WTC11 (cell line): ENCODE measurements around the gene ZDHHC9. TPM values are rescaled to one million over a fixed set of nuclear protein-coding genes. Genes with fewer than 3 reads are reported as not detected.

Experiments used
- ATAC-seq: fragments of 200-7000 bp; cut with Tn5 transposase; 2 replicates; pipeline ENCODE4 v1.10.0; 2021; ENCODE audit warnings: mild to moderate bottlenecking, moderate library complexity
- CTCF ChIA-PET: fragments of 300-600 bp; sonication (Branson Sonifier 250); formaldehyde crosslinking; loops from one replicate; lab custom pipeline; 2021; ENCODE audit warnings: antibody characterized with exemption; lab: Charles Lee
- POLR2A ChIA-PET: fragments of 350-600 bp; sonication (Branson Sonifier 250); formaldehyde crosslinking; loops from one replicate; lab custom pipeline; 2021; ENCODE audit warnings: antibody characterized with exemption; lab: Charles Lee
- DNase-seq: peaks from one replicate; pipeline ENCODE4 v3.0.0; 2021; ENCODE audit warnings: low spot score
- H3K27ac Mint-ChIP-seq: 2 replicates; pipeline ENCODE4 v1.8.0; 2021; ENCODE audit warnings: mixed read lengths
- H3K27me3 Mint-ChIP-seq: 2 replicates; pipeline ENCODE4 v1.8.0; 2021; ENCODE audit warnings: low read depth, mild to moderate bottlenecking, moderate library complexity, mixed read lengths
- H3K36me3 Mint-ChIP-seq: 2 replicates; pipeline ENCODE4 v1.8.0; 2021; ENCODE audit warnings: mixed read lengths
- H3K4me1 Mint-ChIP-seq: 2 replicates; pipeline ENCODE4 v1.8.0; 2022; ENCODE audit warnings: mixed read lengths
- H3K4me3 Mint-ChIP-seq: 2 replicates; pipeline ENCODE4 v1.8.0; 2021; ENCODE audit warnings: mild to moderate bottlenecking, moderate library complexity, mixed read lengths
- H3K9me3 Mint-ChIP-seq: 2 replicates; pipeline ENCODE4 v1.8.0; 2021; ENCODE audit warnings: mixed read lengths
- CBFB ChIP-seq: sonication (generic); formaldehyde crosslinking; IDR thresholded peaks from 2 replicates; pipeline ENCODE4 v1.8.1; 2022; ENCODE audit warnings: mild to moderate bottlenecking, low read depth, missing genetic modification reagents
- CREB1 ChIP-seq: sonication (generic); formaldehyde crosslinking; IDR thresholded peaks from 2 replicates; pipeline ENCODE4 v1.8.0; 2023; ENCODE audit warnings: mild to moderate bottlenecking, missing genetic modification reagents
- ESRRA ChIP-seq: sonication (generic); formaldehyde crosslinking; IDR thresholded peaks from 2 replicates; pipeline ENCODE4 v1.8.1; 2022; ENCODE audit warnings: mild to moderate bottlenecking, missing genetic modification reagents, borderline replicate concordance
- FOXJ3 ChIP-seq: sonication (generic); formaldehyde crosslinking; IDR thresholded peaks from 2 replicates; pipeline ENCODE4 v1.9.0; 2021; ENCODE audit warnings: missing genetic modification reagents, mild to moderate bottlenecking, borderline replicate concordance
- GRHL2 ChIP-seq: fragments of 250-450 bp; sonication (Bioruptor Pico); IDR thresholded peaks from 2 replicates; pipeline ENCODE4 v1.8.0; 2022; ENCODE audit warnings: mild to moderate bottlenecking, moderate library complexity; ENCODE audit not compliant: insufficient replicate concordance, severe bottlenecking
- GTF2I ChIP-seq: fragments of 250-450 bp; sonication (Bioruptor Pico); conservative IDR thresholded peaks from 2 replicates; pipeline ENCODE4 v1.4.0; 2021; ENCODE audit warnings: mild to moderate bottlenecking
- MXD4 ChIP-seq: fragments of 250-450 bp; sonication (Bioruptor Pico); IDR thresholded peaks from 2 replicates; pipeline ENCODE4 v1.8.0; 2021; ENCODE audit warnings: mild to moderate bottlenecking, moderate library complexity, borderline replicate concordance
- MYBL2 ChIP-seq: sonication (generic); formaldehyde crosslinking; IDR thresholded peaks from 2 replicates; pipeline ENCODE4 v1.8.1; 2023; ENCODE audit warnings: mild to moderate bottlenecking, moderate library complexity, missing genetic modification reagents
- SOX15 ChIP-seq: fragments of 250-450 bp; sonication (Bioruptor Pico); IDR thresholded peaks from 2 replicates; pipeline ENCODE4 v1.9.0; 2021; ENCODE audit warnings: mild to moderate bottlenecking
- TP53 ChIP-seq: sonication (generic); formaldehyde crosslinking; IDR thresholded peaks from 2 replicates; pipeline ENCODE4 v1.8.1; 2023; ENCODE audit warnings: mild to moderate bottlenecking, missing genetic modification reagents
- ZNF121 ChIP-seq: sonication (generic); formaldehyde crosslinking; IDR thresholded peaks from 2 replicates; pipeline ENCODE4 v1.8.0; 2023; ENCODE audit warnings: missing genetic modification reagents
- ZNF232 ChIP-seq: sonication (generic); formaldehyde crosslinking; IDR thresholded peaks from 2 replicates; pipeline ENCODE4 v1.8.0; 2022; ENCODE audit warnings: mild to moderate bottlenecking, missing genetic modification reagents
- ZNF416 ChIP-seq: fragments of 250-450 bp; sonication (Bioruptor Pico); IDR thresholded peaks from 2 replicates; pipeline ENCODE4 v1.9.0; 2021; ENCODE audit warnings: mild to moderate bottlenecking, inconsistent platforms
- ZNF423 ChIP-seq: fragments of 250-450 bp; sonication (Bioruptor Pico); IDR thresholded peaks from 2 replicates; pipeline ENCODE4 v2.1.2; 2022; ENCODE audit warnings: mild to moderate bottlenecking, moderate library complexity
- total RNA-seq: library from RNA; stranded (reverse); gene quantifications from 3 replicates; pipeline ENCODE4 v1.2.3, GENCODE V29; 2021
- TF ChIP-seq, protein P1 (sequence below): fragments of 250-450 bp; sonication (Bioruptor Pico); IDR thresholded peaks from 2 replicates; pipeline ENCODE4 v1.9.0; 2021; ENCODE audit warnings: mild to moderate bottlenecking, borderline replicate concordance
- TF ChIP-seq, protein P2 (sequence below): sonication (generic); formaldehyde crosslinking; IDR thresholded peaks from 2 replicates; pipeline ENCODE4 v1.8.1; 2022; ENCODE audit warnings: missing genetic modification reagents, borderline replicate concordance

Gene ZDHHC9
- total RNA-seq, 1 experiment from 2014 or later, result 25.0 TPM

DNA sequence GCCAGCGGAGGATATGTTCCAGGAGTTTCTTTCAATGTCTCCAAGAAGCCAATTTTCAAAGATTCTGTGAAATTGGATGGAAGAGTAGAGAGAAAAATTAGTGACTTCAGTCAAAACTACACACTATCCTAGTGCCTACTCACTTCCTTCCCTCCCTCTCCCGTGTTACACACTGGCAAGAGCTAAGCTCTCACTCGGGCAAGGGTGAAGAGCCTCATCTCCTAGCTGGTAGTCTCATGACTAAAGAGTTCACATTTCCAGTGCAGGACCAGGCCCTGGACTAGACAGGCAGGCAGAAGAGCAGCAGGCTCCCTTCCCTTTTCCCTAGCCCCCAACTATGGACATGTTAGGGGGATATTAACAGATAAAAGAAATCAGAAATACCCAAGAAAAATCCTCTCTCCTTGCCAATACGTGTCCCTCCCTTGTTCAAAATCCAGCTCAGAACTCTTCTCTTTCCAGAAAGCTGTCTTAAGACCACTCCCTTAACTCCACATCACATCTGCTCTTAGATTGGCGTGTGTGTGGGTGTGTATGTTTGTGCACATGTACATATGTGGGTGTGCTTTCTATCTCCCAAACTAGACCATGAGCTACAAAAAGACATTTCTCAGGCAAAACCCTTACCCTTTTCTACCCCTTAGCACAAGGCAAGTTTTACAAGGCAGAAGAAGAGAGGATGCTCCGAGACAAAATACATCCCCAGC, 29.9 kb downstream of the ZDHHC9 start:
- ChIA-PET POLR2A (no interaction called here), CTCF (no interaction called here)
- TF ChIP-seq ESRRA (CRISPR knock-in tag), result no peak
- TF ChIP-seq ZNF416 (CRISPR knock-in tag), result no peak
- TF ChIP-seq GTF2I (CRISPR knock-in tag), result no peak
- TF ChIP-seq ZNF121 (CRISPR knock-in tag), result no peak
- TF ChIP-seq, protein P1, sequence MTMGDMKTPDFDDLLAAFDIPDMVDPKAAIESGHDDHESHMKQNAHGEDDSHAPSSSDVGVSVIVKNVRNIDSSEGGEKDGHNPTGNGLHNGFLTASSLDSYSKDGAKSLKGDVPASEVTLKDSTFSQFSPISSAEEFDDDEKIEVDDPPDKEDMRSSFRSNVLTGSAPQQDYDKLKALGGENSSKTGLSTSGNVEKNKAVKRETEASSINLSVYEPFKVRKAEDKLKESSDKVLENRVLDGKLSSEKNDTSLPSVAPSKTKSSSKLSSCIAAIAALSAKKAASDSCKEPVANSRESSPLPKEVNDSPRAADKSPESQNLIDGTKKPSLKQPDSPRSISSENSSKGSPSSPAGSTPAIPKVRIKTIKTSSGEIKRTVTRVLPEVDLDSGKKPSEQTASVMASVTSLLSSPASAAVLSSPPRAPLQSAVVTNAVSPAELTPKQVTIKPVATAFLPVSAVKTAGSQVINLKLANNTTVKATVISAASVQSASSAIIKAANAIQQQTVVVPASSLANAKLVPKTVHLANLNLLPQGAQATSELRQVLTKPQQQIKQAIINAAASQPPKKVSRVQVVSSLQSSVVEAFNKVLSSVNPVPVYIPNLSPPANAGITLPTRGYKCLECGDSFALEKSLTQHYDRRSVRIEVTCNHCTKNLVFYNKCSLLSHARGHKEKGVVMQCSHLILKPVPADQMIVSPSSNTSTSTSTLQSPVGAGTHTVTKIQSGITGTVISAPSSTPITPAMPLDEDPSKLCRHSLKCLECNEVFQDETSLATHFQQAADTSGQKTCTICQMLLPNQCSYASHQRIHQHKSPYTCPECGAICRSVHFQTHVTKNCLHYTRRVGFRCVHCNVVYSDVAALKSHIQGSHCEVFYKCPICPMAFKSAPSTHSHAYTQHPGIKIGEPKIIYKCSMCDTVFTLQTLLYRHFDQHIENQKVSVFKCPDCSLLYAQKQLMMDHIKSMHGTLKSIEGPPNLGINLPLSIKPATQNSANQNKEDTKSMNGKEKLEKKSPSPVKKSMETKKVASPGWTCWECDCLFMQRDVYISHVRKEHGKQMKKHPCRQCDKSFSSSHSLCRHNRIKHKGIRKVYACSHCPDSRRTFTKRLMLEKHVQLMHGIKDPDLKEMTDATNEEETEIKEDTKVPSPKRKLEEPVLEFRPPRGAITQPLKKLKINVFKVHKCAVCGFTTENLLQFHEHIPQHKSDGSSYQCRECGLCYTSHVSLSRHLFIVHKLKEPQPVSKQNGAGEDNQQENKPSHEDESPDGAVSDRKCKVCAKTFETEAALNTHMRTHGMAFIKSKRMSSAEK (CRISPR knock-in tag), result no peak
- TF ChIP-seq CBFB (CRISPR knock-in tag), result no peak
- no peak for TF ChIP-seq ZNF232 (CRISPR knock-in tag)
- TF ChIP-seq FOXJ3 (CRISPR knock-in tag), result no peak
- TF ChIP-seq GRHL2 (CRISPR knock-in tag), result no peak
- no peak for DNase-seq
- H3K36me3 Mint-ChIP-seq, result peaks cover 25% of the 10 kb centered on the region
- H3K4me3 Mint-ChIP-seq, result no peak overlapping the region
- no peak overlapping the region for H3K27ac Mint-ChIP-seq
- H3K9me3 Mint-ChIP-seq, result no peaks in the 10 kb centered on the region
- H3K27me3 Mint-ChIP-seq, result no peaks in the 10 kb centered on the region
- no peaks in the 10 kb centered on the region for H3K4me1 Mint-ChIP-seq
- ATAC-seq, result no peak

DNA sequence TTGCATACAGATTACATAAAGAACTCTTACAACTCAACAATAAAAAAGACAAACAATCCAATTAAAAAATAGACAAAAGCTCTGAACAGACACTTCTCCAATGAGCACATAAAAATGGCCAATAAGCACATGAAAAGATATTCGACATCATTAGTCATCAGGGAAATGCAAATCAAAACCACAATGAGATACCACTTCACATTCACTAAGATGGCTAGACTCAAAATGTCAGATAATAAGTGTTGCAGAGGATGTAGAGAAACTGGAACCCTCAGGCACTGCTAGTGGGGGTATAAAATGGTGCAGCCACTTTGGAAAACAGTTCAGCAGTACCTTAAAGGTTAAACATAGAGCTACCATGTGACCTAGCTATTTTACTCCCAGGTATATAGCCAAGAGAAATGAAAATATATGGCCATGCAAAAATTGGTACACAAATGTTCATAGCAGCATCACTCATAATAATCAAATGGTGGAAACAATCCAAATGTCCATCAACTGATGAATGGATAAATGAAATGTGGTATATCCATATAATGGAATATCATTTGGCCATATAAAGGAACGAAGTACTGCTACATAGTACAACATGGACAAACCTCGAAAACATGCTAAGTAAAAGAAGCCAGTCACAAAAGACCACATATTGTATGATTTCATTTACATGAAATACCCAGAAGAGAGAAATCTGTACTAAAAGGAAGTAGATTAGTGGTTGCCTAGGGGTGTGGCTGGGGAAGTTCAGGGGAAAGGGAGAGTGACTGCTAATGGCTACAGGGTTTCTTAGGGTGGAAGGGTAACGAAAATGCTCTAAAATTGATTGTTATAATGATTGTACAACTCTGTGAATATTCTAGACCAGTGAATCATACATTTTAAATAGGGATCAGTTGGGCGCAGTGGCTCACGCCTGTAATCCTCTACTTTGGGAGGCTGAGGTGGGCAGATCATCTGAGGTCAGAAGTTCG, 34.6 kb downstream of the ZDHHC9 start:
- CTCF ChIA-PET, result no interaction called here
- H3K36me3 Mint-ChIP-seq, result peaks cover 30% of the 10 kb centered on the region
- no peak for TF ChIP-seq CREB1 (CRISPR knock-in tag)
- H3K4me1 Mint-ChIP-seq, result no peaks in the 10 kb centered on the region
- no peaks in the 10 kb centered on the region for H3K27me3 Mint-ChIP-seq
- no peak for DNase-seq
- POLR2A ChIA-PET, result no interaction called here
- H3K4me3 Mint-ChIP-seq, result no peak overlapping the region
- H3K27ac Mint-ChIP-seq, result no peak overlapping the region
- no peak for ATAC-seq
- no peaks in the 10 kb centered on the region for H3K9me3 Mint-ChIP-seq

DNA sequence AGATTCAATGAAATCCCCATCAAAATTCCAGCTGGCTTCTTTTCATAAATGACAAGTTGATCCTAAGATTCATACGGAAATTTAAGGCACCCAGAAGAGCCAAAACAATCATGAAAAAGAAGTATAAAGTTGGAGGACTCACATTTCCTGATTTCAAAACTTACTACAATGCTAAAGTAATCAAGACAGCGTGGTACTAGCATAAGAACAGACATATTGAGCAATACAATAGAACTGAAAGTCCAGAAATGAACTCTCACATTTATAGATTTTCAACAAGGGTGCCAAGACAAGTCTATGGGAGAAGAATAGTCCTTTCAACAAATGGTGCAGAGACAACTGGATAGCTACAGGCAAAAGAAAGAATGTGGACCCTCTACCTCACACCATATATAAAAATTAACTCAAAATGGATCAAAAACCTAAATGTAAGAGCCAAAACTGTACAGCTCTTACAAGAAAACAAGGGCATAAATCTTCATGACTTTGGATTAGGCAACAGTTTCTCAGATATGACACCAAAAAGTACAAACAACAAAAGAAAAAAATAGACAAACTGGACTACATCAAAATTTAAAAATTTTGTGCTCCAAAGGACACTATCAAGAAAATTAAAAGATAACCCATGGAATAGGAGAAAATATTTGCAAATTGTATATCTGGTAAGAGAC, 35.4 kb downstream of the ZDHHC9 start:
- ChIA-PET POLR2A (no interaction called here), CTCF (no interaction called here)
- ATAC-seq (no peak), DNase-seq (no peak)
- Mint-ChIP-seq H3K36me3 (peaks cover 30% of the 10 kb centered on the region), H3K9me3 (no peaks in the 10 kb centered on the region), H3K4me1 (no peaks in the 10 kb centered on the region), H3K4me3 (no peak overlapping the region), H3K27me3 (no peaks in the 10 kb centered on the region), H3K27ac (no peak overlapping the region)
- TF ChIP-seq MYBL2 (CRISPR knock-in tag) (no peak), ZNF423 (CRISPR knock-in tag) (no peak), ZNF416 (CRISPR knock-in tag) (no peak), MXD4 (no peak), CREB1 (CRISPR knock-in tag) (no peak), SOX15 (CRISPR knock-in tag) (no peak), TP53 (CRISPR knock-in tag) (no peak)
- TF ChIP-seq, protein P2, sequence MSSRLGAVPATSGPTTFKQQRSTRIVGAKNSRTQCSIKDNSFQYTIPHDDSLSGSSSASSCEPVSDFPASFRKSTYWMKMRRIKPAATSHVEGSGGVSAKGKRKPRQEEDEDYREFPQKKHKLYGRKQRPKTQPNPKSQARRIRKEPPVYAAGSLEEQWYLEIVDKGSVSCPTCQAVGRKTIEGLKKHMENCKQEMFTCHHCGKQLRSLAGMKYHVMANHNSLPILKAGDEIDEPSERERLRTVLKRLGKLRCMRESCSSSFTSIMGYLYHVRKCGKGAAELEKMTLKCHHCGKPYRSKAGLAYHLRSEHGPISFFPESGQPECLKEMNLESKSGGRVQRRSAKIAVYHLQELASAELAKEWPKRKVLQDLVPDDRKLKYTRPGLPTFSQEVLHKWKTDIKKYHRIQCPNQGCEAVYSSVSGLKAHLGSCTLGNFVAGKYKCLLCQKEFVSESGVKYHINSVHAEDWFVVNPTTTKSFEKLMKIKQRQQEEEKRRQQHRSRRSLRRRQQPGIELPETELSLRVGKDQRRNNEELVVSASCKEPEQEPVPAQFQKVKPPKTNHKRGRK (CRISPR knock-in tag), result no peak
